ENCODE results near the gene VASP. TPM values are rescaled to one million over a fixed set of nuclear protein-coding genes. Genes with fewer than 3 reads are reported as not detected.

VASP gene
- total and polyA plus RNA-seq, 2 of the 13 experiments (the other 11 are each of a cell fraction or from before 2014, with no cell fraction given), result 41.8 to 67.1 TPM

GRCh38 chr19:45485305-45486077 is 21.8 kb upstream of the VASP start (continued):
- no peak; the same call in 1 of the 2 replicates for TF ChIP-seq HMGXB3 (CRISPR knock-in tag; IDR thresholded peaks at IDR 0.05; ENCODE audit: borderline replicate concordance)
- no peak for TF ChIP-seq IKZF1 (IDR thresholded peaks at IDR 0.05)
- TF ChIP-seq AHR (CRISPR knock-in tag; IDR thresholded peaks at IDR 0.05), result no peak
- TF ChIP-seq ESRRA (CRISPR knock-in tag; IDR thresholded peaks at IDR 0.05; ENCODE audit: low read depth), result no peak
- TF ChIP-seq MXD1 (CRISPR knock-in tag; IDR thresholded peaks at IDR 0.05), result no peak
- peak; percentile 99 for TF ChIP-seq HCFC1 (IDR thresholded peaks at IDR 0.05; ENCODE audit: low read depth, low read length)
- TF ChIP-seq MYC (CRISPR knock-in tag; IDR thresholded peaks at IDR 0.05; ENCODE audit: borderline replicate concordance), result no peak
- TF ChIP-seq TOPORS (CRISPR knock-in tag; IDR thresholded peaks at IDR 0.05), result no peak
- no peak for TF ChIP-seq HDAC2 (CRISPR knock-in tag; IDR thresholded peaks at IDR 0.05)
- no peak for TF ChIP-seq CCDC6 (CRISPR knock-in tag; IDR thresholded peaks at IDR 0.05)
- TF ChIP-seq SIX1 (CRISPR knock-in tag; IDR thresholded peaks at IDR 0.05; ENCODE audit: borderline replicate concordance), result no peak
- TF ChIP-seq ZNF749 (CRISPR knock-in tag; IDR thresholded peaks at IDR 0.05; ENCODE audit: borderline replicate concordance), result no peak
- no peak for TF ChIP-seq MAZ (IDR thresholded peaks at IDR 0.05; ENCODE audit: borderline replicate concordance, low read depth, low read length)
- TF ChIP-seq MAZ (CRISPR knock-in tag; IDR thresholded peaks at IDR 0.05; ENCODE audit: low read depth), result peak; percentile 41; the same call in 1 of the 2 replicates
- 0 out of 2 replicates have a peak, but pooled peaks have one; percentile 15 for TF ChIP-seq FOXC1 (CRISPR knock-in tag; IDR thresholded peaks at IDR 0.05; ENCODE audit: borderline replicate concordance)
- no peak; the same call in 1 of the 2 replicates for TF ChIP-seq TBP (CRISPR knock-in tag; IDR thresholded peaks at IDR 0.05)
- no peak for TF ChIP-seq ISL2 (CRISPR knock-in tag; IDR thresholded peaks at IDR 0.05)
- TF ChIP-seq ZNF740 (CRISPR knock-in tag; IDR thresholded peaks at IDR 0.05), result peak; percentile 54; the same call in 1 of the 2 replicates
- no peak for TF ChIP-seq ZBTB25 (CRISPR knock-in tag; IDR thresholded peaks at IDR 0.05)
- TF ChIP-seq ZNF367 (CRISPR knock-in tag; IDR thresholded peaks at IDR 0.05; ENCODE audit: borderline replicate concordance), result no peak
